HepG2 (cell line): ENCODE measurements around the gene EIF4G1. TPM values are rescaled to one million over a fixed set of nuclear protein-coding genes. Genes with fewer than 3 reads are reported as not detected.

Experiments
- ATAD3A ChIP-seq: sonication (generic); formaldehyde crosslinking; IDR thresholded peaks from 2 replicates; pipeline ENCODE4 v1.4.0; 2020; ENCODE audit warnings: missing genetic modification reagents
- ETV5 ChIP-seq: IDR thresholded peaks from 2 replicates; pipeline ENCODE4 v1.6.1; 2018; ENCODE audit warnings: missing biosample characterization, missing genetic modification reagents, inconsistent platforms, borderline replicate concordance
- EZH2 ChIP-seq: conservative IDR thresholded peaks from 2 replicates; pipeline ENCODE4 v1.6.1; 2012; ENCODE audit warnings: mild to moderate bottlenecking, low read depth, low read length, moderate library complexity
- FIP1L1 ChIP-seq: fragments of 200-400 bp; formaldehyde crosslinking; IDR thresholded peaks from 2 replicates; pipeline ENCODE4 v1.6.1; 2018; ENCODE audit warnings: low read depth, mild to moderate bottlenecking, low read length, moderate library complexity, borderline replicate concordance; ENCODE audit not compliant: insufficient read depth
- FOXM1 ChIP-seq: sonication (generic); formaldehyde crosslinking; IDR thresholded peaks from 2 replicates; pipeline ENCODE4 v1.5.0; 2020; ENCODE audit warnings: missing genetic modification reagents
- NFKB2 ChIP-seq: sonication (generic); formaldehyde crosslinking; IDR thresholded peaks from 2 replicates; pipeline ENCODE4 v1.4.0; 2020; ENCODE audit warnings: missing genetic modification reagents, borderline replicate concordance
- NPAS2 ChIP-seq: sonication (generic); formaldehyde crosslinking; IDR thresholded peaks from 2 replicates; pipeline ENCODE4 v1.8.0; 2022; ENCODE audit warnings: mild to moderate bottlenecking, missing genetic modification reagents, borderline replicate concordance
- SALL2 ChIP-seq: sonication (generic); formaldehyde crosslinking; IDR thresholded peaks from 2 replicates; pipeline ENCODE4 v1.8.1; 2023; ENCODE audit warnings: mild to moderate bottlenecking, missing genetic modification reagents, inconsistent platforms
- TAF1 ChIP-seq: sonication (generic); formaldehyde crosslinking; IDR thresholded peaks from 2 replicates; pipeline ENCODE4 v1.4.0; 2020; ENCODE audit warnings: missing genetic modification reagents
- TCF7 ChIP-seq: sonication (generic); IDR thresholded peaks from 2 replicates; pipeline ENCODE4 v1.6.1; 2016; ENCODE audit warnings: antibody characterized with exemption, low read depth
- TOE1 ChIP-seq: sonication (generic); formaldehyde crosslinking; IDR thresholded peaks from 2 replicates; pipeline ENCODE4 v1.4.0; 2020; ENCODE audit warnings: mild to moderate bottlenecking, missing genetic modification reagents
- ZNF260 ChIP-seq: sonication (generic); formaldehyde crosslinking; IDR thresholded peaks from 2 replicates; pipeline ENCODE4 v1.4.0; 2020; ENCODE audit warnings: missing genetic modification reagents, low read depth, mild to moderate bottlenecking, borderline replicate concordance
- ZNF460 ChIP-seq: sonication (generic); formaldehyde crosslinking; IDR thresholded peaks from 2 replicates; pipeline ENCODE4 v1.5.1; 2020; ENCODE audit warnings: missing genetic modification reagents, mild to moderate bottlenecking, borderline replicate concordance
- ZNF501 ChIP-seq: sonication (generic); formaldehyde crosslinking; IDR thresholded peaks from 2 replicates; pipeline ENCODE4 v1.5.1; 2020; ENCODE audit warnings: mild to moderate bottlenecking, moderate library complexity, missing genetic modification reagents
- ZNF564 ChIP-seq: sonication (generic); formaldehyde crosslinking; IDR thresholded peaks from 2 replicates; pipeline ENCODE4 v1.8.1; 2023; ENCODE audit warnings: mild to moderate bottlenecking, missing genetic modification reagents
- ZNF703 ChIP-seq: sonication (generic); formaldehyde crosslinking; IDR thresholded peaks from 2 replicates; pipeline ENCODE4 v1.5.1; 2020; ENCODE audit warnings: missing genetic modification reagents, mild to moderate bottlenecking, moderate library complexity, borderline replicate concordance
- ZNF768 ChIP-seq: sonication (generic); formaldehyde crosslinking; IDR thresholded peaks from 2 replicates; pipeline ENCODE4 v1.4.0; 2020; ENCODE audit warnings: missing genetic modification reagents
- ZNF781 ChIP-seq: sonication (generic); formaldehyde crosslinking; IDR thresholded peaks from 2 replicates; pipeline ENCODE4 v1.5.1; 2020; ENCODE audit warnings: borderline replicate concordance, mild to moderate bottlenecking, missing genetic modification reagents; ENCODE audit errors: not compliant biosample characterization
- ZNF878 ChIP-seq: sonication (generic); formaldehyde crosslinking; IDR thresholded peaks from 2 replicates; pipeline ENCODE4 v1.8.1; 2023; ENCODE audit warnings: mild to moderate bottlenecking, missing genetic modification reagents, moderate library complexity
- polyA plus RNA-seq, 8 experiments: library from polyadenylated mRNA; depleted of rRNA in 3 of 8; stranded (reverse) in 7 of 8; unstranded in 1 of 8; fragments of >200 nt; fragmentation: Illumina TruSeq in 4 of 8; extraction: Trizol in 4 of 8; gene quantifications; 2 replicates each; pipeline versions ENCODE4 v1.2.1 to v1.2.3, GENCODE V29; 2011 to 2016; ENCODE audit warnings: low read depth in 4 of 8, missing spikeins in 1 of 8, mixed read lengths in 1 of 8; ENCODE audit not compliant: insufficient read depth in 1 of 8
- total RNA-seq, 5 experiments: library from RNA; depleted of rRNA; stranded (reverse); fragments of >200 nt; fragmentation: Illumina TruSeq; extraction: Trizol; gene quantifications; 2 replicates each; pipeline ENCODE4 v1.2.3, GENCODE V29; 2016; ENCODE audit warnings: low read depth in 1 of 5
- TF ChIP-seq, protein P1 (sequence below): conservative IDR thresholded peaks from 2 replicates; pipeline ENCODE4 v1.6.1; 2018; ENCODE audit warnings: missing genetic modification reagents
- TF ChIP-seq, protein P2 (sequence below), 2 experiments: sonication (generic) in 1 of 2; formaldehyde crosslinking in 1 of 2; IDR thresholded peaks; 2 replicates each; pipeline versions ENCODE4 v1.6.1 to v1.9.0; 2014 to 2022; ENCODE audit warnings: antibody characterized with exemption in 1 of 2, borderline replicate concordance in 1 of 2, inconsistent platforms in 1 of 2, low read depth in 1 of 2, missing genetic modification reagents in 1 of 2

EIF4G1 gene
- total and polyA plus RNA-seq, 2 of the 13 experiments (the other 11 are each of a cell fraction or from before 2014, with no cell fraction given), result 208 to 213 TPM

- TF ChIP-seq TOE1 (CRISPR knock-in tag), result 0 out of 2 replicates have a peak, but pooled peaks have one; percentile 80
- no peak for TF ChIP-seq EZH2
- peak; percentile 63 for TF ChIP-seq ZNF768
- TF ChIP-seq ETV5 (CRISPR knock-in tag), result peak; percentile 66; the same call in 1 of the 2 replicates
- no peak for TF ChIP-seq ZNF260 (CRISPR knock-in tag)
- TF ChIP-seq ATAD3A (CRISPR knock-in tag), result no peak
- TF ChIP-seq, protein P1, sequence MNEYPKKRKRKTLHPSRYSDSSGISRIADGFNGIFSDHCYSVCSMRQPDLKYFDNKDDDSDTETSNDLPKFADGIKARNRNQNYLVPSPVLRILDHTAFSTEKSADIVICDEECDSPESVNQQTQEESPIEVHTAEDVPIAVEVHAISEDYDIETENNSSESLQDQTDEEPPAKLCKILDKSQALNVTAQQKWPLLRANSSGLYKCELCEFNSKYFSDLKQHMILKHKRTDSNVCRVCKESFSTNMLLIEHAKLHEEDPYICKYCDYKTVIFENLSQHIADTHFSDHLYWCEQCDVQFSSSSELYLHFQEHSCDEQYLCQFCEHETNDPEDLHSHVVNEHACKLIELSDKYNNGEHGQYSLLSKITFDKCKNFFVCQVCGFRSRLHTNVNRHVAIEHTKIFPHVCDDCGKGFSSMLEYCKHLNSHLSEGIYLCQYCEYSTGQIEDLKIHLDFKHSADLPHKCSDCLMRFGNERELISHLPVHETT (CRISPR knock-in tag), result peak; percentile 93
- no peak for TF ChIP-seq NPAS2
- TF ChIP-seq, protein P2, sequence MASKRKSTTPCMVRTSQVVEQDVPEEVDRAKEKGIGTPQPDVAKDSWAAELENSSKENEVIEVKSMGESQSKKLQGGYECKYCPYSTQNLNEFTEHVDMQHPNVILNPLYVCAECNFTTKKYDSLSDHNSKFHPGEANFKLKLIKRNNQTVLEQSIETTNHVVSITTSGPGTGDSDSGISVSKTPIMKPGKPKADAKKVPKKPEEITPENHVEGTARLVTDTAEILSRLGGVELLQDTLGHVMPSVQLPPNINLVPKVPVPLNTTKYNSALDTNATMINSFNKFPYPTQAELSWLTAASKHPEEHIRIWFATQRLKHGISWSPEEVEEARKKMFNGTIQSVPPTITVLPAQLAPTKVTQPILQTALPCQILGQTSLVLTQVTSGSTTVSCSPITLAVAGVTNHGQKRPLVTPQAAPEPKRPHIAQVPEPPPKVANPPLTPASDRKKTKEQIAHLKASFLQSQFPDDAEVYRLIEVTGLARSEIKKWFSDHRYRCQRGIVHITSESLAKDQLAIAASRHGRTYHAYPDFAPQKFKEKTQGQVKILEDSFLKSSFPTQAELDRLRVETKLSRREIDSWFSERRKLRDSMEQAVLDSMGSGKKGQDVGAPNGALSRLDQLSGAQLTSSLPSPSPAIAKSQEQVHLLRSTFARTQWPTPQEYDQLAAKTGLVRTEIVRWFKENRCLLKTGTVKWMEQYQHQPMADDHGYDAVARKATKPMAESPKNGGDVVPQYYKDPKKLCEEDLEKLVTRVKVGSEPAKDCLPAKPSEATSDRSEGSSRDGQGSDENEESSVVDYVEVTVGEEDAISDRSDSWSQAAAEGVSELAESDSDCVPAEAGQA (IDR thresholded peaks at IDR 0.05; ENCODE audit: low read depth), result no peak; the same call in 1 of the 2 replicates
- TF ChIP-seq, protein P2 (CRISPR knock-in tag; IDR thresholded peaks at IDR 0.05; ENCODE audit: borderline replicate concordance), result 0 out of 2 replicates have a peak, but pooled peaks have one; percentile 24
- TF ChIP-seq TAF1 (CRISPR knock-in tag), result peak; percentile 88
- TF ChIP-seq SALL2, result peak; percentile 83; the same call in 1 of the 2 replicates
- TF ChIP-seq FIP1L1, result no peak
- TF ChIP-seq TCF7, result no peak
- no peak for TF ChIP-seq ZNF781 (CRISPR knock-in tag)
- TF ChIP-seq ZNF878 (CRISPR knock-in tag), result no peak
- no peak for TF ChIP-seq FOXM1 (CRISPR knock-in tag)
- peak; percentile 36; the same call in 1 of the 2 replicates for TF ChIP-seq ZNF460 (CRISPR knock-in tag)
- peak; percentile 62; the same call in 1 of the 2 replicates for TF ChIP-seq NFKB2
- TF ChIP-seq ZNF564 (CRISPR knock-in tag), result no peak
- peak; percentile 83; the same call in 1 of the 2 replicates for TF ChIP-seq ZNF501 (CRISPR knock-in tag)
- TF ChIP-seq ZNF703, result no peak
Observed at GRCh38 chr3:184298759-184299487, 15.5 kb upstream of the EIF4G1 start, which contains the start of gene PSMD2 (continued).
